ENCODE measurements around the gene ALKBH4.
A peak's percentile ranks its signal among the peaks of the same experiment; 100 is the strongest.
"Not testable (repeated sequence)": the region's sequence is repeated elsewhere in the genome, so short reads cannot be mapped to it uniquely, and the experiment has no call there.

ALKBH4 gene

GRCh38 chr7:102463841-102464576 is 654 bp downstream of the ALKBH4 start:
- H3K4me3 ChIP-seq (ENCODE audit: control insufficient read depth, low read depth, low read length) = peak overlapping the region; percentile 100
- TF ChIP-seq CTCF (conservative IDR thresholded peaks at IDR 0.05; ENCODE audit: control insufficient read depth, insufficient read depth, low read depth, low read length) = no peak
- DNase-seq (ENCODE audit: low read depth) = peak; percentile 10

- no peak for DNase-seq (ENCODE audit: low read depth)
- TF ChIP-seq CTCF (conservative IDR thresholded peaks at IDR 0.05; ENCODE audit: control insufficient read depth, insufficient read depth, low read depth, low read length) = no peak
- H3K4me3 ChIP-seq (ENCODE audit: control insufficient read depth, low read depth, low read length) = no peak overlapping the region
Measured at GRCh38 chr7:102460467-102460866, 4.2 kb downstream of the ALKBH4 start.

GRCh38 chr7:102459221-102459844 is 5.3 kb downstream of the ALKBH4 start:
- TF ChIP-seq CTCF (conservative IDR thresholded peaks at IDR 0.05; ENCODE audit: control insufficient read depth, insufficient read depth, low read depth, low read length) = no peak
- DNase-seq (ENCODE audit: low read depth) = no peak
- H3K4me3 ChIP-seq (ENCODE audit: control insufficient read depth, low read depth, low read length) = no peak overlapping the region

- DNase-seq (ENCODE audit: low read depth) = no peak
- H3K4me3 ChIP-seq (ENCODE audit: control insufficient read depth, low read depth, low read length) = no peak overlapping the region
- TF ChIP-seq CTCF (conservative IDR thresholded peaks at IDR 0.05; ENCODE audit: control insufficient read depth, insufficient read depth, low read depth, low read length) = no peak
Measured at GRCh38 chr7:102457352-102457924, 7.2 kb downstream of the ALKBH4 start.

GRCh38 chr7:102456327-102456726 is 8.3 kb downstream of the ALKBH4 start:
- DNase-seq (ENCODE audit: low read depth) = peak; percentile 54
- H3K4me3 ChIP-seq (ENCODE audit: control insufficient read depth, low read depth, low read length) = no peak overlapping the region
- no peak for TF ChIP-seq CTCF (conservative IDR thresholded peaks at IDR 0.05; ENCODE audit: control insufficient read depth, insufficient read depth, low read depth, low read length)

GRCh38 chr7:102455596-102455995 is 9.1 kb downstream of the ALKBH4 start:
- DNase-seq (ENCODE audit: low read depth) = no peak
- TF ChIP-seq CTCF (conservative IDR thresholded peaks at IDR 0.05; ENCODE audit: control insufficient read depth, insufficient read depth, low read depth, low read length) = no peak
- no peak overlapping the region for H3K4me3 ChIP-seq (ENCODE audit: control insufficient read depth, low read depth, low read length)

- not testable (repeated sequence) for DNase-seq (ENCODE audit: low read depth); H3K4me3 ChIP-seq (ENCODE audit: control insufficient read depth, low read depth, low read length)
Measured at GRCh38 chr7:102454932-102455331, 9.7 kb downstream of the ALKBH4 start.
